Measurements from ENCODE around the gene SLC34A3. TPM values are rescaled to one million over a fixed set of nuclear protein-coding genes. Genes with fewer than 3 reads are reported as not detected.

SLC34A3 gene
- total and polyA plus RNA-seq, 2 of the 8 experiments (the other 6 are each of a cell fraction or from before 2014, with no cell fraction given): 0.08 TPM; not detected in 1

- no peak for TF ChIP-seq CHD7 (IDR thresholded peaks at IDR 0.05; ENCODE audit: insufficient replicate concordance, low read length)
- TF ChIP-seq TCF12 (IDR thresholded peaks at IDR 0.05; ENCODE audit: low read depth, low read length): no peak
- no peak for TF ChIP-seq SIN3A (conservative IDR thresholded peaks at IDR 0.05 in 1 of 2, IDR thresholded peaks at IDR 0.05 in 1 of 2; ENCODE audit: low read depth in 1 of 2, low read length in 2 of 2)
- TF ChIP-seq EZH2 (IDR thresholded peaks at IDR 0.05; ENCODE audit: low read depth, low read length, severe bottlenecking): no peak
- TF ChIP-seq HDAC6 (IDR thresholded peaks at IDR 0.05; ENCODE audit: low read depth, low read length): no peak
Measured at GRCh38 chr9:137214620-137215019, 16.1 kb upstream of the SLC34A3 start (continued).

Data from H1 (cell line).